GM19025 (cell line): ENCODE measurements around the gene CTSF.
"Not testable (repeated sequence)": the region's sequence is repeated elsewhere in the genome, so short reads cannot be mapped to it uniquely, and the experiment has no call there.

Experiments used
- ATAC-seq: cut with Tn5 transposase; IDR thresholded peaks from one replicate; pipeline ENCODE4 v1.9.1; 2021; ENCODE audit warnings: mild to moderate bottlenecking, low read depth, moderate library complexity; ENCODE audit not compliant: unreplicated experiment

The CTSF gene

GRCh38 chr11:66540598-66540997 lies 27.8 kb downstream of the CTSF start:
- ATAC-seq, result not testable (repeated sequence)

GRCh38 chr11:66539870-66540213 lies 28.6 kb downstream of the CTSF start:
- ATAC-seq, result no peak

GRCh38 chr11:66539170-66539869 lies 29.1 kb downstream of the CTSF start:
- ATAC-seq, result no peak

- no peak for ATAC-seq
Measured at GRCh38 chr11:66532784-66533183, 35.6 kb downstream of the CTSF start.

GRCh38 chr11:66531841-66532240 lies 36.6 kb downstream of the CTSF start:
- no peak for ATAC-seq

- no peak for ATAC-seq
Measured at GRCh38 chr11:66530927-66531709, 37.3 kb downstream of the CTSF start.

GRCh38 chr11:66529655-66530054 lies 38.8 kb downstream of the CTSF start:
- ATAC-seq, result no peak

GRCh38 chr11:66529069-66529468 lies 39.3 kb downstream of the CTSF start:
- ATAC-seq, result no peak

GRCh38 chr11:66524304-66525040 lies 43.9 kb downstream of the CTSF start:
- no peak for ATAC-seq

- no peak for ATAC-seq
Measured at GRCh38 chr11:66523611-66524010, 44.8 kb downstream of the CTSF start.
